HEK293 (cell line): ENCODE data around the gene GAL3ST2.

Experiments used
- GLI2 ChIP-seq: fragments of 450-650 bp; formaldehyde crosslinking; IDR thresholded peaks from 2 replicates; pipeline ENCODE4; 2017; ENCODE audit warnings: missing biosample characterization, missing genetic modification characterization, low read depth, borderline replicate concordance
- ZNF623 ChIP-seq: fragments of 450-650 bp; formaldehyde crosslinking; IDR thresholded peaks from 2 replicates; pipeline ENCODE4 v1.5.1; 2016; ENCODE audit warnings: missing biosample characterization, missing genetic modification characterization
- TF ChIP-seq, protein P1 (sequence below): fragments of 450-650 bp; formaldehyde crosslinking; IDR thresholded peaks from 2 replicates; pipeline ENCODE4 v1.5.1; 2017; ENCODE audit warnings: missing biosample characterization, missing genetic modification characterization
- TF ChIP-seq, protein P2 (sequence below): fragments of 450-650 bp; formaldehyde crosslinking; IDR thresholded peaks from 2 replicates; pipeline ENCODE4 v1.5.1; 2016; ENCODE audit warnings: missing biosample characterization, missing genetic modification characterization

DNA sequence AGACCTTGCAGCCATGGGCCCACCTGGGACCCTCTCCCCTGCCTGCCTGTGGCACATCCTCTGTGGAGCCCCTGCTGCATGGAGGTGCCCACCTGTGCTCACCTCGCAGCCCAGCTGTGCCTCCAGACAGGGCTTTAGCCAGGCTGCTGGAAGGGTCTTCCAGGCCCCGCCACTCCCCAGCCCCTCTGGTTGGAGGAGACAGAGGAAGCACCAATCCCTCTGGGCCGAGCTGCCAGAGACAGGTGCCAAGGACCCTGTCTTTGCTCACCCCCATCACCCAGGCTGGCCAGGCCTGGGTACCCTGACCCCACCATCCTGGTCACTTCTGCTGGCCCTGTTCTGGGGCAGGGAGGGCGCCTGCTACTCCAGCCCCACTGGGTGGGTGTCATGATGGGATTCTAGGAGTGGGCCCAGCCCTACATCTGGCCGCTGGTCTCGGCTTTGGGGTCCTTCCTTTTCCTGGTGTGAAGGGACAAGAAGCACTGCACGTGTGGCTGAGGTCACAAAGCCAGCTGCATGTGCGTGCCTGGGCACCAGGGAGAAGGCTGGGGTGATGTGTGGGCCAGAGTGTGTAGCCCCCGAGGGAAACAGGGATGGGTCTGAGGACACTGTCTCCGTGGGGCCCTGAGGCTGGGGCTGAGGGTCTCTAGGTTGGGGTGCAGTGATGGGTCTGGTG, 23.0 kb downstream of the GAL3ST2 start:
- TF ChIP-seq ZNF623 (tag by site-specific recombination) (no peak), GLI2 (no peak)
- TF ChIP-seq, protein P1, sequence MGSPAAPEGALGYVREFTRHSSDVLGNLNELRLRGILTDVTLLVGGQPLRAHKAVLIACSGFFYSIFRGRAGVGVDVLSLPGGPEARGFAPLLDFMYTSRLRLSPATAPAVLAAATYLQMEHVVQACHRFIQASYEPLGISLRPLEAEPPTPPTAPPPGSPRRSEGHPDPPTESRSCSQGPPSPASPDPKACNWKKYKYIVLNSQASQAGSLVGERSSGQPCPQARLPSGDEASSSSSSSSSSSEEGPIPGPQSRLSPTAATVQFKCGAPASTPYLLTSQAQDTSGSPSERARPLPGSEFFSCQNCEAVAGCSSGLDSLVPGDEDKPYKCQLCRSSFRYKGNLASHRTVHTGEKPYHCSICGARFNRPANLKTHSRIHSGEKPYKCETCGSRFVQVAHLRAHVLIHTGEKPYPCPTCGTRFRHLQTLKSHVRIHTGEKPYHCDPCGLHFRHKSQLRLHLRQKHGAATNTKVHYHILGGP (tag by site-specific recombination), result no peak
- TF ChIP-seq, protein P2, sequence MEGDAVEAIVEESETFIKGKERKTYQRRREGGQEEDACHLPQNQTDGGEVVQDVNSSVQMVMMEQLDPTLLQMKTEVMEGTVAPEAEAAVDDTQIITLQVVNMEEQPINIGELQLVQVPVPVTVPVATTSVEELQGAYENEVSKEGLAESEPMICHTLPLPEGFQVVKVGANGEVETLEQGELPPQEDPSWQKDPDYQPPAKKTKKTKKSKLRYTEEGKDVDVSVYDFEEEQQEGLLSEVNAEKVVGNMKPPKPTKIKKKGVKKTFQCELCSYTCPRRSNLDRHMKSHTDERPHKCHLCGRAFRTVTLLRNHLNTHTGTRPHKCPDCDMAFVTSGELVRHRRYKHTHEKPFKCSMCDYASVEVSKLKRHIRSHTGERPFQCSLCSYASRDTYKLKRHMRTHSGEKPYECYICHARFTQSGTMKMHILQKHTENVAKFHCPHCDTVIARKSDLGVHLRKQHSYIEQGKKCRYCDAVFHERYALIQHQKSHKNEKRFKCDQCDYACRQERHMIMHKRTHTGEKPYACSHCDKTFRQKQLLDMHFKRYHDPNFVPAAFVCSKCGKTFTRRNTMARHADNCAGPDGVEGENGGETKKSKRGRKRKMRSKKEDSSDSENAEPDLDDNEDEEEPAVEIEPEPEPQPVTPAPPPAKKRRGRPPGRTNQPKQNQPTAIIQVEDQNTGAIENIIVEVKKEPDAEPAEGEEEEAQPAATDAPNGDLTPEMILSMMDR, result no peak
